Thoracic aorta (tissue), 2 donors: ENCODE data around the gene DBN1. TPM values are rescaled to one million over a fixed set of nuclear protein-coding genes. Genes with fewer than 3 reads are reported as not detected.

ENCODE experiments used
- ATAC-seq: fragments of 150-250 bp; one replicate; pipeline ENCODE4 v1.8.0; 2017; ENCODE audit warnings: low read depth; ENCODE audit not compliant: insufficient number of reproducible peaks, low FRiP score
- DNase-seq: peaks from one replicate; pipeline ENCODE4 v3.0.0-alpha.2; 2020; ENCODE audit warnings: low spot score
- H3K27ac ChIP-seq, 2 donors: fragments of 200-600 bp; sonication (generic); 1 replicate in 1 of 2; 2 replicates in 1 of 2; pipeline ENCODE4 v1.5.1; 2016; ENCODE audit warnings: mild to moderate bottlenecking in 2 of 2, moderate library complexity in 2 of 2
- H3K27me3 ChIP-seq: fragments of 200-600 bp; sonication (generic); replicated peaks from 2 replicates; pipeline ENCODE4 v1.6.0; 2016; ENCODE audit warnings: mild to moderate bottlenecking; ENCODE audit not compliant: insufficient read depth
- H3K36me3 ChIP-seq: fragments of 200-600 bp; sonication (generic); one replicate; pipeline ENCODE4 v1.5.1; 2016
- H3K4me1 ChIP-seq, 2 donors: fragments of 200-600 bp; sonication (generic); 1 replicate in 1 of 2; 2 replicates in 1 of 2; pipeline versions ENCODE4 v1.5.1 to v1.6.0; 2016; ENCODE audit warnings: low read depth in 2 of 2, mild to moderate bottlenecking in 1 of 2; ENCODE audit not compliant: control insufficient read depth in 1 of 2
- H3K4me3 ChIP-seq: fragments of 200-600 bp; sonication (generic); 2 replicates; pipeline ENCODE4 v1.5.1; 2016; ENCODE audit warnings: mild to moderate bottlenecking
- H3K9me3 ChIP-seq: fragments of 200-600 bp; sonication (generic); 2 replicates; pipeline ENCODE4 v1.5.1; 2016
- total RNA-seq, 2 donors: library from RNA; depleted of rRNA; stranded (reverse); fragments of >200 nt; gene quantifications; one replicate each; pipeline versions ENCODE4 v1.1.0 to v1.2.3, GENCODE V29; 2016
- TF ChIP-seq, protein P1 (sequence below): fragments of 200-600 bp; sonication (generic); IDR thresholded peaks from one replicate; pipeline ENCODE4 v1.5.1; 2019; ENCODE audit warnings: antibody characterized with exemption

The DBN1 gene
- total RNA-seq, 2 donors from 2014 or later = 91.2 to 132 TPM

DNA sequence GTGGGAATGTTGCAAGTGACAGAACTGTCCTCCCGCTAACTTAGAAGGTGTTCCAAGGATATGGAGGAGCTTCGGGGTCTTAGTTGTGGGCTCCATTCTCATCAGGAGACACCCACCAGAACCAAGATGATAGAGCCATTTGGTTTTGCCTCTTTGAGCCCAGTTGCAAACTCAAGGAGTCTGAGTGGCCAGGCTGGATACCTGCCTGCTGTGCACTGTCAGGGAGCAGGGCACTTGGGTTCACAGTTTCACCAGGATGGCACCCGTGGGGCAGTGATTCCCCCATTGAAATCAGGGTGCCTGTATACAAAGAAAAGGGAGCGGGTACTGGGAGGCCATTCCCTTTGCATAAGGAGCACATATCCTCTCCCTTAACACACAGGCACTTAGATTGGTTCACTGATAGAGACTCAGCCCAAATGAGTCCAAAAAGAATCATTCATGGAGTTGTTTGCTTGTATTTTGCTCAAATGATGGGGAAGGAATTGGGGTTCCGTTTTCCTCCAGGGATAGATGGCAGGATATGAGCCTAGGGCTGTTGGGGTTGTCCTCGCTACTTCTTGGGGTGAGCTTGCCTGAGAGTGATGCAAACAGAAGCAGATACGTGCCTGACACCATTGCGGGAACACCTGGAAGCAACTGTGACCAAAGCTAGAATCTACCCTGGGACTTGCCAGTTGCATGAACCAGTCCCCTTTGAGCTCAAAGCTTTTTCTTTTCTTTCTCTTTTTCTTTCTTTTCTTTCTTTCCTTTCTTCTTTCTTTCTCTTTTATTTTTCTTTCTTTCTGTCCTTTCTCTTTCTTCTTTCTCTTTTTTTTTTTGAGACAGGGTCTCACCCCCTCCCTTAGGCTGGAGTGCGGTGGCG is 28.1 kb downstream of the DBN1 start:
- peaks cover 17% of the 10 kb centered on the region for H3K36me3 ChIP-seq
- DNase-seq (no peak), ATAC-seq (no peak)
- H3K27ac ChIP-seq = no peak overlapping the region
- peaks cover 20 to 27% of the 10 kb centered on the region in 2 donors for H3K4me1 ChIP-seq
- H3K27me3 ChIP-seq = no peaks in the 10 kb centered on the region
- no peak overlapping the region for H3K4me3 ChIP-seq
- no peaks in the 10 kb centered on the region for H3K9me3 ChIP-seq
- TF ChIP-seq, protein P1, sequence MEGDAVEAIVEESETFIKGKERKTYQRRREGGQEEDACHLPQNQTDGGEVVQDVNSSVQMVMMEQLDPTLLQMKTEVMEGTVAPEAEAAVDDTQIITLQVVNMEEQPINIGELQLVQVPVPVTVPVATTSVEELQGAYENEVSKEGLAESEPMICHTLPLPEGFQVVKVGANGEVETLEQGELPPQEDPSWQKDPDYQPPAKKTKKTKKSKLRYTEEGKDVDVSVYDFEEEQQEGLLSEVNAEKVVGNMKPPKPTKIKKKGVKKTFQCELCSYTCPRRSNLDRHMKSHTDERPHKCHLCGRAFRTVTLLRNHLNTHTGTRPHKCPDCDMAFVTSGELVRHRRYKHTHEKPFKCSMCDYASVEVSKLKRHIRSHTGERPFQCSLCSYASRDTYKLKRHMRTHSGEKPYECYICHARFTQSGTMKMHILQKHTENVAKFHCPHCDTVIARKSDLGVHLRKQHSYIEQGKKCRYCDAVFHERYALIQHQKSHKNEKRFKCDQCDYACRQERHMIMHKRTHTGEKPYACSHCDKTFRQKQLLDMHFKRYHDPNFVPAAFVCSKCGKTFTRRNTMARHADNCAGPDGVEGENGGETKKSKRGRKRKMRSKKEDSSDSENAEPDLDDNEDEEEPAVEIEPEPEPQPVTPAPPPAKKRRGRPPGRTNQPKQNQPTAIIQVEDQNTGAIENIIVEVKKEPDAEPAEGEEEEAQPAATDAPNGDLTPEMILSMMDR = no peak

DNA sequence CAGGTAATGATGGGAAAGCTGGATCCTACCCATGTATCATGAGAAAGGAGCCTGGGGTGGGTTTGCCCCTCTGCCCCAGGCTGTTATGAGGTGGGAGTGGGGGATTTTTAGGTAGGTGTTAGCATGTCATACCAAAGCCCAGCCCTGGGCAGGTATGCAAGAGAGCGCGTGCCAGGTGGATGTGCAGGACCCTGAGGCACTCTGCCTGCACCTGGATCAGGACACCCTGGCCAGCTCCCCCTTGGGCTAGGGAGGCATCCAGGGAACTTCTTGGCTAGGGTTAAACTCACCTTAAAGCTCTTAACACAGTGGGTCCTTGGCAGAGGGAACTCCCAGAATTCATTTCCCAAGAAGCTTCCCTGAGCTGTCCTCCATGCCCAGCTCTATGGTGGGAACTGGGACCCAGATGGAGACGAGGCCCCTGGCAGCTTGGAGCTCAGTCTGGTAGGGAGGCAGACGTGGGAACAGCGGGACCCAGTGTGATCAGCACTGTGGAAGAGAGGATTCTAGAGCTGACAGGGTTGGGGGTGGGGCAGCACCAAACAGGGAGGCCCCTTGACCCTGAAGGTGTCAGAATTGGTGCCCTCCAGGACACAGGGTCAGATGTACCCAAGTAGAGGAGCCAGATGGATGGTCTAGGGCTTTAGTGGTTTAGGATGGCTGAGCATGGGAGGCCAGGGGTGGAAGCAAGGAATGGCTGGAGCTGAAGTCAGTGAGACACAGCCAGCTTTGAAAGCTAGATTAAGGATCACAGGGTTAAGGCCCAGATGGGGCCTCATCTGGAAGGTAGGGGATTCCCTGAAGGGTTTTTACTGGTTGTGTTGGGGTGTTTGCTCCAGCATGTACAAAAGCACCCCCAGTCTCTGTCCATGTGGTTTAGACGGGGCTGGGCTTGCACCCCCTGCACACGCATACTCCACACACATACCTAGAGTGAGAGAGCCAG is 29.1 kb downstream of the DBN1 start:
- no peak for DNase-seq
- Histone ChIP-seq H3K36me3 (peaks cover 17% of the 10 kb centered on the region), H3K4me1 (peaks cover 20 to 27% of the 10 kb centered on the region in 2 donors), H3K9me3 (no peaks in the 10 kb centered on the region), H3K27me3 (no peaks in the 10 kb centered on the region), H3K27ac (no peak overlapping the region), H3K4me3 (no peak overlapping the region)
- no peak for ATAC-seq
- TF ChIP-seq, protein P1 = no peak

DNA sequence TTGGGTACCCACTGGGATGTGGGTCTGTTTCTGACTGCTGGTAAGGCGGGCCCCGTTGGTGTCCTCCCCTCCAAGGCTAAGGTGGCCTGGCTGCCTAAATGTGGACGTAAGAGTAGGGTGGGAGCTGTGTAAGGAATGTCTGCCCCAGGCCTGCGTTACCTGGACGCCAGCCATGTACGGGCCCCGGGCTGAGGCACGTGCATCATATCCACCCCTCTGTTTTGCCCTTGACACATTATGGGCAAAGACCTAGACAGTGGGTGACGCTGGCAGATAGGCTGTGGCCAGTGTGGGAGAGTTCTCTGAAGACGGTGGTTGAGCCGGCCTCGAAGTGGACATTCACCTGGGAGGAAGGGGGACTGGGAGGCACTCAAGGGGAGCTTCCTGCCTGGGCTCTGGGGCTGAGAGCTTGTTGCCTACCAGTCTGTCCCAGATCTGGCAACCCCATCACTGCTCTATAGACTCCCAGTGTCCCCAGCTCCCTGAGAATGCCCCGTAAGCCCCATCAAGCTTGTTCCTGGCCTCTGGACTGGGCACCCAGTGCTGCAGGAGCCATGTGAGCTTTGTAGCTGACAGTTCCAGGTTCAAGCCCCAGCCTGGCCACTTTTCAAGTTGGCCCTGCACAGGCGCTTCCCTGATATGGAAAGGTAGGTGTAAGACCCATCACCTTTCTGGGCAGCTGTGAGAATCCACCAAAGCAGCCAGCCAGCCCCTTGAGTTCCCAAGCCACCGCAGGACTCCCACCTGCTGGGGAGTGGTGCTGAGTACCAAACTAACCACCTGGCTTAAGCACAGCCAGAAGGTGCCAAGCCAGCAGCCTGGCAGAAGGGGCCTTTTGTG is 30.1 kb downstream of the DBN1 start:
- DNase-seq (no peak), ATAC-seq (no peak)
- peaks cover 20 to 27% of the 10 kb centered on the region in 2 donors for H3K4me1 ChIP-seq
- peaks cover 20% of the 10 kb centered on the region for H3K36me3 ChIP-seq
- no peak overlapping the region for H3K27ac ChIP-seq
- no peaks in the 10 kb centered on the region for H3K27me3 ChIP-seq
- no peaks in the 10 kb centered on the region for H3K9me3 ChIP-seq
- TF ChIP-seq, protein P1 = no peak
- no peak overlapping the region for H3K4me3 ChIP-seq

DNA sequence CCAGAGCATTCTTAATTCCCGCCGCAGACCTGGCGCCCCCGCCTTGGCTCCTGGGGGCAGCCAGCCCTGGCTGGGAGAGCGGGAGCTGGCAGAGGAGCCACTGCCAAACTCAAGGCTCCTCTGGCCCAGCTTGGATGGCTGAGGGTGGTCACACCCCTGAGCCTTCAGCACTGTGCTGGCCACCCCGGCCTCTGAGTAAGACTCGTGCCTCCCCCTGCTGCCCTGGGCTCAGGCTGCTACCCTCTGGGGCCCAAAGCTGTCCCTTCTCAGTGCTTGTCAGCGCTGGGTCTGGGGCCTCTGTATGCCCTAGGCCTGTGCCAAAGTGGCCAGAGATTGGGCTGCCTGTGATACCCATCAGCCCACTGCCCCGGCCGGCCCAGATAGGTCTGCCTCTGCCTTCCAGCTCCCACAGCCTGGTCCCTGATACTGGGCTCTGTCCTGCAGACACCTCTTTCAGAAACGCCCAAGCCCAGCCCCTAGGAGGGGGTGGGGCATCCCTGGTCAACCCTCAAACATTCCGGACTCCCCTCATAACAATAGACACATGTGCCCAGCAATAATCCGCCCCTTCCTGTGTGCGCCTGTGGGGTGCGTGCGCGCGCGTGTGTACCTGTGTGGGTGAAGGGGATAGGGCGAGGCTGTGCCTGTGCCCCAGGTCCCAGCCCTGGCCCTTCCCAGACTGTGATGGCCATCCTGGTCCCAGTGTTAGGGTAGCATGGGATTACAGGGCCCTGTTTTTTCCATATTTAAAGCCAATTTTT is 31.2 kb downstream of the DBN1 start:
- Histone ChIP-seq H3K4me1 (peaks cover 11 to 19% of the 10 kb centered on the region in 2 donors), H3K36me3 (peaks cover 28% of the 10 kb centered on the region), H3K27ac (no peak overlapping the region), H3K4me3 (no peak overlapping the region), H3K9me3 (no peaks in the 10 kb centered on the region), H3K27me3 (no peaks in the 10 kb centered on the region)
- DNase-seq (no peak), ATAC-seq (no peak)
- TF ChIP-seq, protein P1 = no peak
